HepG2 (cell line): Measurements from ENCODE around the gene DHX8. TPM values are rescaled to one million over a fixed set of nuclear protein-coding genes. Genes with fewer than 3 reads are reported as not detected.

Source experiments
- ASH2L ChIP-seq: fragments of 300-600, 200-600 bp; sonication (generic); IDR thresholded peaks from 2 replicates; pipeline ENCODE4 v1.7.0; 2017; ENCODE audit warnings: low read depth, mild to moderate bottlenecking, moderate library complexity, mixed read lengths, low read length; ENCODE audit not compliant: insufficient read length
- DMAP1 ChIP-seq: IDR thresholded peaks from 2 replicates; pipeline ENCODE4 v1.6.1; 2016
- EED ChIP-seq: sonication (generic); formaldehyde crosslinking; IDR thresholded peaks from 2 replicates; pipeline ENCODE4 v1.5.0; 2020; ENCODE audit warnings: mild to moderate bottlenecking, missing genetic modification reagents
- NCOR1 ChIP-seq: fragments of 200-600 bp; sonication (generic); IDR thresholded peaks from 2 replicates; pipeline ENCODE4 v1.7.0; 2017; ENCODE audit warnings: antibody characterized with exemption, low read length, borderline replicate concordance
- PREB ChIP-seq: sonication (generic); formaldehyde crosslinking; IDR thresholded peaks from 2 replicates; pipeline ENCODE4 v1.4.0; 2020; ENCODE audit warnings: missing genetic modification reagents
- RAD51 ChIP-seq: fragments of 450-650 bp; IDR thresholded peaks from 2 replicates; pipeline ENCODE4 v1.6.1; 2016; ENCODE audit warnings: borderline replicate concordance
- RBM39 ChIP-seq: fragments of 200-400 bp; formaldehyde crosslinking; IDR thresholded peaks from one replicate; pipeline ENCODE4 v1.6.1; 2018; ENCODE audit warnings: antibody characterized with exemption, mild to moderate bottlenecking, low read depth, low read length; ENCODE audit not compliant: poor library complexity, severe bottlenecking
- RFX5 ChIP-seq: IDR thresholded peaks from 2 replicates; pipeline ENCODE4 v1.6.1; 2011; ENCODE audit warnings: low read depth, low read length, improper control_type of control experiment
- RXRA ChIP-seq: sonication (generic); formaldehyde crosslinking; IDR thresholded peaks from 2 replicates; pipeline ENCODE4 v1.5.1; 2020; ENCODE audit warnings: missing genetic modification reagents
- SP1 ChIP-seq, 2 experiments: fragments of 450-650 bp in 1 of 2; sonication (generic) in 1 of 2; formaldehyde crosslinking in 1 of 2; IDR thresholded peaks; 2 replicates each; pipeline versions ENCODE4 v1.4.0 to v1.6.1; 2016 to 2020; ENCODE audit warnings: missing genetic modification reagents in 1 of 2
- SPEN ChIP-seq: sonication (generic); formaldehyde crosslinking; IDR thresholded peaks from 2 replicates; pipeline ENCODE4 v1.5.1; 2020; ENCODE audit warnings: low read depth, mild to moderate bottlenecking, missing genetic modification reagents
- ZBTB20 ChIP-seq: sonication (generic); formaldehyde crosslinking; IDR thresholded peaks from 2 replicates; pipeline ENCODE4 v1.8.1; 2023; ENCODE audit warnings: missing genetic modification reagents, low read depth, mild to moderate bottlenecking, borderline replicate concordance
- ZNF354B ChIP-seq: sonication (generic); formaldehyde crosslinking; IDR thresholded peaks from 2 replicates; pipeline ENCODE4 v1.8.0; 2022; ENCODE audit warnings: mild to moderate bottlenecking, missing genetic modification reagents
- ZNF451 ChIP-seq: sonication (generic); formaldehyde crosslinking; IDR thresholded peaks from 2 replicates; pipeline ENCODE4 v1.5.0; 2020; ENCODE audit warnings: mild to moderate bottlenecking, missing genetic modification reagents
- ZNF501 ChIP-seq: sonication (generic); formaldehyde crosslinking; IDR thresholded peaks from 2 replicates; pipeline ENCODE4 v1.5.1; 2020; ENCODE audit warnings: mild to moderate bottlenecking, moderate library complexity, missing genetic modification reagents
- ZNF7 ChIP-seq: IDR thresholded peaks from 2 replicates; pipeline ENCODE4 v1.6.1; 2016; ENCODE audit warnings: missing biosample characterization, missing genetic modification reagents
- ZNF724P ChIP-seq: sonication (generic); formaldehyde crosslinking; IDR thresholded peaks from 2 replicates; pipeline ENCODE4 v1.8.0; 2022; ENCODE audit warnings: missing genetic modification reagents, borderline replicate concordance
- polyA plus RNA-seq, 8 experiments: library from polyadenylated mRNA; depleted of rRNA in 3 of 8; stranded (reverse) in 7 of 8; unstranded in 1 of 8; fragments of >200 nt; fragmentation: Illumina TruSeq in 4 of 8; extraction: Trizol in 4 of 8; gene quantifications; 2 replicates each; pipeline versions ENCODE4 v1.2.1 to v1.2.3, GENCODE V29; 2011 to 2016; ENCODE audit warnings: low read depth in 4 of 8, missing spikeins in 1 of 8, mixed read lengths in 1 of 8; ENCODE audit not compliant: insufficient read depth in 1 of 8
- total RNA-seq, 5 experiments: library from RNA; depleted of rRNA; stranded (reverse); fragments of >200 nt; fragmentation: Illumina TruSeq; extraction: Trizol; gene quantifications; 2 replicates each; pipeline ENCODE4 v1.2.3, GENCODE V29; 2016; ENCODE audit warnings: low read depth in 1 of 5
- TF ChIP-seq, protein P1 (sequence below): sonication (generic); formaldehyde crosslinking; IDR thresholded peaks from 2 replicates; pipeline ENCODE4 v1.8.1; 2023; ENCODE audit warnings: mild to moderate bottlenecking, missing genetic modification reagents
- TF ChIP-seq, protein P2 (sequence below): sonication (generic); formaldehyde crosslinking; IDR thresholded peaks from 2 replicates; pipeline ENCODE4 v1.9.0; 2021; ENCODE audit warnings: missing genetic modification reagents, borderline replicate concordance
- TF ChIP-seq, protein P3 (sequence below), 2 experiments: sonication (generic) in 1 of 2; formaldehyde crosslinking in 1 of 2; IDR thresholded peaks; 2 replicates each; pipeline versions ENCODE4 v1.4.0 to v1.6.1; 2016 to 2020; ENCODE audit warnings: borderline replicate concordance in 1 of 2, low read depth in 1 of 2, mild to moderate bottlenecking in 1 of 2, missing genetic modification reagents in 1 of 2
- TF ChIP-seq, protein P4 (sequence below): sonication (generic); formaldehyde crosslinking; conservative IDR thresholded peaks from 2 replicates; pipeline ENCODE4 v1.4.0; 2020; ENCODE audit warnings: missing genetic modification reagents

DHX8 gene
- total and polyA plus RNA-seq, 2 of the 13 experiments (the other 11 are each of a cell fraction or from before 2014, with no cell fraction given): 24.8 to 48.9 TPM

- TF ChIP-seq ZBTB20 (CRISPR knock-in tag): no peak; the same call in 1 of the 2 replicates
- TF ChIP-seq RXRA: peak; percentile 57
- TF ChIP-seq DMAP1 (CRISPR knock-in tag): no peak
- TF ChIP-seq PREB (CRISPR knock-in tag): no peak
- TF ChIP-seq ZNF354B (CRISPR knock-in tag): no peak
- TF ChIP-seq SP1 (IDR thresholded peaks at IDR 0.05): no peak
- TF ChIP-seq SP1 (CRISPR knock-in tag; IDR thresholded peaks at IDR 0.05): peak; percentile 84
- TF ChIP-seq, protein P1, sequence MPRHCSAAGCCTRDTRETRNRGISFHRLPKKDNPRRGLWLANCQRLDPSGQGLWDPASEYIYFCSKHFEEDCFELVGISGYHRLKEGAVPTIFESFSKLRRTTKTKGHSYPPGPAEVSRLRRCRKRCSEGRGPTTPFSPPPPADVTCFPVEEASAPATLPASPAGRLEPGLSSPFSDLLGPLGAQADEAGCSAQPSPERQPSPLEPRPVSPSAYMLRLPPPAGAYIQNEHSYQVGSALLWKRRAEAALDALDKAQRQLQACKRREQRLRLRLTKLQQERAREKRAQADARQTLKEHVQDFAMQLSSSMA: peak; percentile 32; the same call in 1 of the 2 replicates
- no peak for TF ChIP-seq ZNF501 (CRISPR knock-in tag)
- no peak for TF ChIP-seq SPEN (CRISPR knock-in tag)
- no peak for TF ChIP-seq EED
- no peak for TF ChIP-seq ZNF7 (CRISPR knock-in tag)
- TF ChIP-seq, protein P2, sequence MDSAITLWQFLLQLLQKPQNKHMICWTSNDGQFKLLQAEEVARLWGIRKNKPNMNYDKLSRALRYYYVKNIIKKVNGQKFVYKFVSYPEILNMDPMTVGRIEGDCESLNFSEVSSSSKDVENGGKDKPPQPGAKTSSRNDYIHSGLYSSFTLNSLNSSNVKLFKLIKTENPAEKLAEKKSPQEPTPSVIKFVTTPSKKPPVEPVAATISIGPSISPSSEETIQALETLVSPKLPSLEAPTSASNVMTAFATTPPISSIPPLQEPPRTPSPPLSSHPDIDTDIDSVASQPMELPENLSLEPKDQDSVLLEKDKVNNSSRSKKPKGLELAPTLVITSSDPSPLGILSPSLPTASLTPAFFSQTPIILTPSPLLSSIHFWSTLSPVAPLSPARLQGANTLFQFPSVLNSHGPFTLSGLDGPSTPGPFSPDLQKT: no peak
- TF ChIP-seq ASH2L: peak; percentile 71
- TF ChIP-seq, protein P3, sequence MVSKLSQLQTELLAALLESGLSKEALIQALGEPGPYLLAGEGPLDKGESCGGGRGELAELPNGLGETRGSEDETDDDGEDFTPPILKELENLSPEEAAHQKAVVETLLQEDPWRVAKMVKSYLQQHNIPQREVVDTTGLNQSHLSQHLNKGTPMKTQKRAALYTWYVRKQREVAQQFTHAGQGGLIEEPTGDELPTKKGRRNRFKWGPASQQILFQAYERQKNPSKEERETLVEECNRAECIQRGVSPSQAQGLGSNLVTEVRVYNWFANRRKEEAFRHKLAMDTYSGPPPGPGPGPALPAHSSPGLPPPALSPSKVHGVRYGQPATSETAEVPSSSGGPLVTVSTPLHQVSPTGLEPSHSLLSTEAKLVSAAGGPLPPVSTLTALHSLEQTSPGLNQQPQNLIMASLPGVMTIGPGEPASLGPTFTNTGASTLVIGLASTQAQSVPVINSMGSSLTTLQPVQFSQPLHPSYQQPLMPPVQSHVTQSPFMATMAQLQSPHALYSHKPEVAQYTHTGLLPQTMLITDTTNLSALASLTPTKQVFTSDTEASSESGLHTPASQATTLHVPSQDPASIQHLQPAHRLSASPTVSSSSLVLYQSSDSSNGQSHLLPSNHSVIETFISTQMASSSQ (IDR thresholded peaks at IDR 0.05; ENCODE audit: low read depth): no peak
- TF ChIP-seq, protein P3 (CRISPR knock-in tag; IDR thresholded peaks at IDR 0.05; ENCODE audit: borderline replicate concordance): no peak; the same call in 1 of the 2 replicates
- TF ChIP-seq, protein P4, sequence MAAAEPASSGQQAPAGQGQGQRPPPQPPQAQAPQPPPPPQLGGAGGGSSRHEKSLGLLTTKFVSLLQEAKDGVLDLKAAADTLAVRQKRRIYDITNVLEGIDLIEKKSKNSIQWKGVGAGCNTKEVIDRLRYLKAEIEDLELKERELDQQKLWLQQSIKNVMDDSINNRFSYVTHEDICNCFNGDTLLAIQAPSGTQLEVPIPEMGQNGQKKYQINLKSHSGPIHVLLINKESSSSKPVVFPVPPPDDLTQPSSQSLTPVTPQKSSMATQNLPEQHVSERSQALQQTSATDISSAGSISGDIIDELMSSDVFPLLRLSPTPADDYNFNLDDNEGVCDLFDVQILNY (CRISPR knock-in tag): no peak
- no peak for TF ChIP-seq RAD51
- no peak; the same call in 1 of the 2 replicates for TF ChIP-seq ZNF724P
- no peak for TF ChIP-seq RFX5
- TF ChIP-seq NCOR1: peak; percentile 25; the same call in 1 of the 2 replicates
- no peak; the same call in 1 of the 2 replicates for TF ChIP-seq ZNF451 (CRISPR knock-in tag)
- no peak for TF ChIP-seq RBM39
Measured at GRCh38 chr17:43528319-43528987, 44.7 kb downstream of the DHX8 start (continued).
